ENCODE data around the gene GAD1. TPM values are rescaled to one million over a fixed set of nuclear protein-coding genes. Genes with fewer than 3 reads are reported as not detected.

The GAD1 gene
- total RNA-seq, 1 donor from 2014 or later = 0.34 TPM

DNA sequence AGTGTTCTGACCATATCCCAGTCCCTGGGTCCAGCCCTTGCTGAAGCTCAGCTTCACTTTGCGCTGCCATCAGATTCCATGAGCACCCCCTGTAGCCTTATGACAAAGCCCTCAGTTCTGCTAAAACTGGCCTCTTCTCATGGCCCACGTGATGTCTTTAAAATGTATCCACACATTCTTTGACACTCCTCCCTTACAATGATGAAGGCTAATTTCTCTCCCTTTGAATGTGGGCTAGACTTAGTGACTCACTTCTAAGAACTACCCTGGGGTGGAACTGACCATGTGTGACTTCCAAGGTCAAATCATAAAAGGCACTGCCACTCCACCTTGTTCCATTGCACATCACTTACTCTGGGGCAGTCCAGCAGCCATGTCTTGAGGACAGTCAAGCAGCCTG is 67.0 kb downstream of the GAD1 start:
- Mint-ChIP-seq H3K4me3 (no peak overlapping the region), H3K36me3 (no peaks in the 10 kb centered on the region), H3K27me3 (ENCODE audit: low read depth) (peaks cover 36% of the 10 kb centered on the region), H3K9me3 (no peaks in the 10 kb centered on the region), H3K4me1 (no peaks in the 10 kb centered on the region), H3K27ac (no peak overlapping the region)
- TF ChIP-seq, protein P1, sequence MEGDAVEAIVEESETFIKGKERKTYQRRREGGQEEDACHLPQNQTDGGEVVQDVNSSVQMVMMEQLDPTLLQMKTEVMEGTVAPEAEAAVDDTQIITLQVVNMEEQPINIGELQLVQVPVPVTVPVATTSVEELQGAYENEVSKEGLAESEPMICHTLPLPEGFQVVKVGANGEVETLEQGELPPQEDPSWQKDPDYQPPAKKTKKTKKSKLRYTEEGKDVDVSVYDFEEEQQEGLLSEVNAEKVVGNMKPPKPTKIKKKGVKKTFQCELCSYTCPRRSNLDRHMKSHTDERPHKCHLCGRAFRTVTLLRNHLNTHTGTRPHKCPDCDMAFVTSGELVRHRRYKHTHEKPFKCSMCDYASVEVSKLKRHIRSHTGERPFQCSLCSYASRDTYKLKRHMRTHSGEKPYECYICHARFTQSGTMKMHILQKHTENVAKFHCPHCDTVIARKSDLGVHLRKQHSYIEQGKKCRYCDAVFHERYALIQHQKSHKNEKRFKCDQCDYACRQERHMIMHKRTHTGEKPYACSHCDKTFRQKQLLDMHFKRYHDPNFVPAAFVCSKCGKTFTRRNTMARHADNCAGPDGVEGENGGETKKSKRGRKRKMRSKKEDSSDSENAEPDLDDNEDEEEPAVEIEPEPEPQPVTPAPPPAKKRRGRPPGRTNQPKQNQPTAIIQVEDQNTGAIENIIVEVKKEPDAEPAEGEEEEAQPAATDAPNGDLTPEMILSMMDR (IDR thresholded peaks at IDR 0.05; ENCODE audit: unreplicated experiment) = no peak
- no peak for DNase-seq (ENCODE audit: low spot score in 2 of 2, unreplicated experiment in 2 of 2)

DNA sequence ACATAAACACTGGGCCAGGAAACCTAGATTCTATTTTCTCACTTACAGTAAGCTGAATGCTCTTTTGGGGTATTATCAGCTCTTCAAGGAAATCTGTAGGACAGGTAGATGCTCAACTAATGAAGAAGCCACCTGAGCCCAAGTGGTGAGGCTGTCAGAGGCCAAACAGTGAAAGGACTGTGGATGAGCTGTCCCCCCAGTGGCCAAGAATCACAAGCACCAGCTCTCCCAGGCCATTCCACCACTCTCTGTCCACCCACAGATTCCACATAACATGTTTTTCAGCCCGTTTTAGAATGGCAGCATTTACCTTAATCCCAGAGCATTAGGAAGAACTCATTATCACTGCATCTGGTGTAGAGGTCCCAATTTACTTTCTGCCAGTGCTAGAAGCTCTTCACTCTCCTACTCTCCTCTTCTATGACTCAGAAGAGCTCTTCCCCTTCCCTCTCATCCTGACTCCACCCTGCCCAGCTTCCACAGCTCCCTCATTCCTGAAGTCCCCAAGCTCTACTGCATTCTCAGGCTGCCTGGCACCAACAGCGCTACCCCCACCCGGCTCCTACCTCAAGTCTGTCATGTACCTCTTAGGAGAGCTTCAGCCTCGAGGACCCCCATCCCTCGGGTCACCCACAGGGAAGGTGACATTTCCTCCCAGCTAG is 68.6 kb downstream of the GAD1 start:
- Mint-ChIP-seq H3K4me3 (no peak overlapping the region), H3K27me3 (ENCODE audit: low read depth) (peaks cover 35% of the 10 kb centered on the region), H3K4me1 (no peaks in the 10 kb centered on the region), H3K36me3 (no peaks in the 10 kb centered on the region), H3K9me3 (no peaks in the 10 kb centered on the region), H3K27ac (no peak overlapping the region)
- DNase-seq (ENCODE audit: low spot score in 2 of 2, unreplicated experiment in 2 of 2) = no peak
- TF ChIP-seq, protein P1 (IDR thresholded peaks at IDR 0.05; ENCODE audit: unreplicated experiment) = no peak

DNA sequence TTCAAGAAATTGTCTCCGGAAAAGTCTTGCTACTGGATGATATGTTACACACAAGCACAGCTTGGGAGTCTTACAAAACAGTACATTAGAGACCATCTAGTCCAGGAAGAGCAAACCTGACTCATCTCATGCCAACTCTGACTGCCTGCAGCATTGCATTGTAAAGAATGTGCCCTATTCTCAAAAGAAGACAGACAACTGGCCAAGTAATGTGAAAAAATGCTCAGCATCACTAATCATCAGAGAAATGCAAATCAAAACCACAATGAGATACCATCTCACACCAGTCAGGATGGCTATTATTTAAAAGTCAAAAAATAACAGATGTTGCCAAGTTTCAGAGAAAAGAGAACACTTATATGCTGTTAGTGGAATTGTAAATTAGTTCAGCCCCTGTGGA is 69.7 kb downstream of the GAD1 start:
- Mint-ChIP-seq H3K36me3 (no peaks in the 10 kb centered on the region), H3K4me1 (no peaks in the 10 kb centered on the region), H3K4me3 (no peak overlapping the region), H3K27me3 (ENCODE audit: low read depth) (peaks cover 29% of the 10 kb centered on the region), H3K9me3 (no peaks in the 10 kb centered on the region), H3K27ac (no peak overlapping the region)
- DNase-seq (ENCODE audit: low spot score in 2 of 2, unreplicated experiment in 2 of 2) = no peak
- TF ChIP-seq, protein P1 (IDR thresholded peaks at IDR 0.05; ENCODE audit: unreplicated experiment) = no peak

DNA sequence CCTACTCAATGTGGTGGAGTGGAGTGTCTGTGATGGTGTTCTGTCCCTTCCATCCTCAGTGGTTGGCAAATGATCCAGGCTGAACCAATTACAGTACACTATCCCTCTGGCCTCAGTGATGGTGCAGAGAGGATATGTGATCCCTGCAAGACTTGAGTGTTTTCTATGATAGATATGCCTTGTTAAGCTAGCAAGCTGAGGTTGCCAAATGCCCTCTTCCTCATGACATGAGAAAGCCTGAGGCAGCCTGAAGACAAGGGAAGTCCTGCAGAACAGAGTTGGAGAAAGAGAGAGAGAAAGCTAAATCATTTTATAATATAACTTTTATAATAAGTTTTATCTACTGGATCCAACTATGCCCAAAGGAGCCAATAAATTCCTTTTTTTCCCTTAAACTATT is 70.8 kb downstream of the GAD1 start:
- Mint-ChIP-seq H3K9me3 (no peaks in the 10 kb centered on the region), H3K4me3 (no peak overlapping the region)

DNA sequence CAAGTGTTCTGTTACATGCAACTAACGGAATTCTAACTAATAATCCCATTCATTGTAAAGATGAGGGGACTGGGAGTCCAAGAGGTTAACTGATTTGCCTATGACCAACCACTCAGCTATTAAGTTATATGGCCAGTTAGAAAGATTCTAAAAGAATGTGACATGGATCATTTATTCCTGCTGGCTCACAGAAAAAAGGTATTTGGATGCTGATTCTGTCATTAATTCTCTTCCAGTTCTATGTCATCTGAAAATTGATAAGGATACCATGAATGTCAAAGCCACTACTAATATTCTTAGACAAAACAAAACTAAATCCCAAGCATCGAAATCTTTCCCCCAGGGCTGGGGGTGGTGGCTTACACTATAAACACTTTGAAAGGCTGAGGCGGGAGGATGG is 71.2 kb downstream of the GAD1 start:
- Mint-ChIP-seq H3K9me3 (no peaks in the 10 kb centered on the region), H3K4me1 (no peaks in the 10 kb centered on the region), H3K4me3 (no peak overlapping the region), H3K27ac (no peak overlapping the region), H3K36me3 (no peaks in the 10 kb centered on the region), H3K27me3 (ENCODE audit: low read depth) (peaks cover 16% of the 10 kb centered on the region)
- TF ChIP-seq, protein P1 (IDR thresholded peaks at IDR 0.05; ENCODE audit: unreplicated experiment) = no peak
- DNase-seq (ENCODE audit: low spot score in 2 of 2, unreplicated experiment in 2 of 2) = no peak

More for the DNA sequence above, 70.8 kb downstream of the GAD1 start:
- Mint-ChIP-seq H3K4me1 (no peaks in the 10 kb centered on the region), H3K27me3 (ENCODE audit: low read depth) (peaks cover 18% of the 10 kb centered on the region), H3K27ac (no peak overlapping the region), H3K36me3 (no peaks in the 10 kb centered on the region)
- TF ChIP-seq, protein P1 (IDR thresholded peaks at IDR 0.05; ENCODE audit: unreplicated experiment) = no peak
- DNase-seq (ENCODE audit: low spot score in 2 of 2, unreplicated experiment in 2 of 2) = no peak

Data from mesothelial cell of epicardium (in vitro differentiated cells).